Natural killer cell (primary cell): ENCODE measurements around the gene IL1R2. TPM values are rescaled to one million over a fixed set of nuclear protein-coding genes. Genes with fewer than 3 reads are reported as not detected.
A peak's percentile ranks its signal among the peaks of the same experiment; 100 is the strongest.

Experiments used
- ATAC-seq, 3 donors: fragments of 150-1000 bp in 2 of 3; fragments of 200-7000 bp in 1 of 3; cut with Tn5 transposase; 1 replicate in 1 of 3; 2 replicates in 2 of 3; pipeline ENCODE4 v1.10.0; 2021; ENCODE audit warnings: mild to moderate bottlenecking in 2 of 3, moderate library complexity in 2 of 3
- DNase-seq, 2 donors: peaks; one replicate each; pipeline versions ENCODE4 v3.0.0 to v3.0.0-alpha.2; 2013 to 2021; ENCODE audit warnings: mixed read lengths in 1 of 2
- H3K27ac ChIP-seq: one replicate; pipeline ENCODE4 v1.5.1; 2013; ENCODE audit warnings: mild to moderate bottlenecking, low read length
- H3K27me3 ChIP-seq: one replicate; pipeline ENCODE4 v1.6.1; 2013; ENCODE audit warnings: low read length; ENCODE audit not compliant: control insufficient read depth, insufficient read depth
- H3K36me3 ChIP-seq: one replicate; pipeline ENCODE4 v1.6.1; 2013; ENCODE audit warnings: low read length; ENCODE audit not compliant: control insufficient read depth, insufficient read depth
- H3K4me1 ChIP-seq: one replicate; pipeline ENCODE4 v1.6.1; 2013; ENCODE audit warnings: low read length; ENCODE audit not compliant: control insufficient read depth, insufficient read depth
- H3K4me3 ChIP-seq: one replicate; pipeline ENCODE4 v1.5.1; 2013; ENCODE audit warnings: low read length
- H3K9me3 ChIP-seq: one replicate; pipeline ENCODE4 v1.6.1; 2013; ENCODE audit warnings: low read length; ENCODE audit not compliant: control insufficient read depth, insufficient read depth
- H3K27ac Mint-ChIP-seq, 2 donors: one replicate each; pipeline ENCODE4 v1.8.0; 2022; ENCODE audit warnings: mild to moderate bottlenecking in 2 of 2, mixed read lengths in 2 of 2, moderate library complexity in 1 of 2
- H3K27me3 Mint-ChIP-seq, 2 donors: one replicate each; pipeline ENCODE4 v1.8.0; 2022; ENCODE audit warnings: low read depth in 2 of 2, mixed read lengths in 2 of 2
- H3K36me3 Mint-ChIP-seq: one replicate; pipeline ENCODE4 v1.8.0; 2022; ENCODE audit warnings: mixed read lengths
- H3K4me1 Mint-ChIP-seq, 2 donors: one replicate each; pipeline ENCODE4 v1.8.0; 2022; ENCODE audit warnings: mixed read lengths in 2 of 2
- H3K4me3 Mint-ChIP-seq: one replicate; pipeline ENCODE4 v1.8.0; 2022; ENCODE audit warnings: mild to moderate bottlenecking, moderate library complexity, mixed read lengths
- H3K9me3 Mint-ChIP-seq, 2 donors: one replicate each; pipeline ENCODE4 v1.8.0; 2022; ENCODE audit warnings: mixed read lengths in 2 of 2
- WGBS: methylation state at CpG from one replicate; pipeline ENCODE4 v1.1.7; 2013; ENCODE audit warnings: missing lambda C conversion rate; ENCODE audit not compliant: insufficient coverage; 5-methylcytosine and 5-hydroxymethylcytosine counted together
- intact Hi-C: fragments of 100-400 bp; cut with micrococcal nuclease; formaldehyde crosslinking; loops from one replicate; pipeline ENCODE4 v1.14.2; 2022
- total RNA-seq, 4 donors: library from RNA; stranded (reverse); fragments of 120-200 nt in 1 of 4; gene quantifications; one replicate each; pipeline versions ENCODE4 v1.2.3 to v1.2.4, GENCODE V29; 2013 to 2022
- TF ChIP-seq, protein P1 (sequence below): fragments of 200-600 bp; IDR thresholded peaks from one replicate; pipeline ENCODE4 v1.8.0; 2022; ENCODE audit warnings: antibody characterized with exemption

Gene IL1R2
- total RNA-seq, 3 donors from 2014 or later (not counting 1 experiment from before 2014, with no cell fraction given) = 0.66 to 5.7 TPM; not detected in 1

DNA sequence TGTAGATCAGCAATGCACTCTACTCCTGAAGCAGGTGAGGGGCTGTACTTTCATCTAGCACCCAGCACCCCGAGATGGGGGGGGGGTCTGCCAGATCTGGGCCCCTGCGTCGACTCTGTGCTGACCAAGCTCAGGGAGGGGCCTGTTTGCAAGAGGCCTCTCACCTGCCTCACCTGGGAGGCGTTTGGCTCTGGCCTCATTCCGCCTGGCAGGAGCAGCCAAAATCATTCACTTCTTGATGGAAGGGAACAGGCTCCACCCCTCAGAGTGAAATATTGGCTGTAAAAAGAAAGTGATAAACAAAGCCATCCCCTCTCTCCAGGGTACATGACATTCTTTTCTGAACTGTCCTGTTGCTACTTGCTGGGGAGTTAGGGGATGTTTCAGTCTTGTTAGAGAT lies 10.7 kb upstream of the IL1R2 start:
- no peaks in the 10 kb centered on the region for H3K36me3 ChIP-seq
- ATAC-seq (peak in 2 of 3 donors; percentile 5 to 25), DNase-seq (no peak)
- H3K27me3 ChIP-seq = peaks cover 20% of the 10 kb centered on the region
- Mint-ChIP-seq H3K4me3 (no peak overlapping the region), H3K4me1 (peaks cover 28 to 34% of the 10 kb centered on the region in 2 donors), H3K9me3 (no peaks in the 10 kb centered on the region), H3K36me3 (no peaks in the 10 kb centered on the region), H3K27ac (peak overlapping the region; percentile 41 to 83), H3K27me3 (peaks cover 42 to 59% of the 10 kb centered on the region in 2 donors)
- H3K4me1 ChIP-seq = peaks cover 41% of the 10 kb centered on the region
- H3K27ac ChIP-seq = no peak overlapping the region
- intact Hi-C loops = loop anchor here (5.0 kb wide), 1 partner anchor 154 kb away; no protein-coding TSS in a partner anchor
- TF ChIP-seq, protein P1, sequence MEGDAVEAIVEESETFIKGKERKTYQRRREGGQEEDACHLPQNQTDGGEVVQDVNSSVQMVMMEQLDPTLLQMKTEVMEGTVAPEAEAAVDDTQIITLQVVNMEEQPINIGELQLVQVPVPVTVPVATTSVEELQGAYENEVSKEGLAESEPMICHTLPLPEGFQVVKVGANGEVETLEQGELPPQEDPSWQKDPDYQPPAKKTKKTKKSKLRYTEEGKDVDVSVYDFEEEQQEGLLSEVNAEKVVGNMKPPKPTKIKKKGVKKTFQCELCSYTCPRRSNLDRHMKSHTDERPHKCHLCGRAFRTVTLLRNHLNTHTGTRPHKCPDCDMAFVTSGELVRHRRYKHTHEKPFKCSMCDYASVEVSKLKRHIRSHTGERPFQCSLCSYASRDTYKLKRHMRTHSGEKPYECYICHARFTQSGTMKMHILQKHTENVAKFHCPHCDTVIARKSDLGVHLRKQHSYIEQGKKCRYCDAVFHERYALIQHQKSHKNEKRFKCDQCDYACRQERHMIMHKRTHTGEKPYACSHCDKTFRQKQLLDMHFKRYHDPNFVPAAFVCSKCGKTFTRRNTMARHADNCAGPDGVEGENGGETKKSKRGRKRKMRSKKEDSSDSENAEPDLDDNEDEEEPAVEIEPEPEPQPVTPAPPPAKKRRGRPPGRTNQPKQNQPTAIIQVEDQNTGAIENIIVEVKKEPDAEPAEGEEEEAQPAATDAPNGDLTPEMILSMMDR = no peak
- no peak overlapping the region for H3K4me3 ChIP-seq
- WGBS = 90% methylated on average over 5 of the region's 5 CpGs
- H3K9me3 ChIP-seq = no peaks in the 10 kb centered on the region

DNA sequence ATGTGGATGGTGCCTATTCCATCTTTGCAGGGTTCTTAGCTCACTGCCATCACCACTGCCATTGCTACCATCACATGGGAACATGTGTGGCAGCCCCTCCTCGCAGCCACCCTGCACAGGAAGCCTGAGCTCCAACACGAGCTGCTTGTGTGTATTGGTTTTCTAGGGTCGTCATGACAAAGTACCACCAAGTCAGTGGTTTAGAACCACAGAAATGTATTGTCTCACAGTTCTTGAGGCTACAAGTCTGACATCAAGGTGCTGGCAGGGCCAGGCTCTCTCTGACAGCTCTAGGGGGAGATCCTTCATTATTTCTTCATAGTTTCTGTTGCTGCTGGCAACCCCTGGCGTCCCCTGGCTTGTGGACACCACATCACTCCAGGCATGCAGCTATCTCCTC lies 10.3 kb upstream of the IL1R2 start:
- Histone ChIP-seq H3K36me3 (no peaks in the 10 kb centered on the region), H3K27me3 (peaks cover 20% of the 10 kb centered on the region), H3K27ac (no peak overlapping the region), H3K4me1 (peaks cover 46% of the 10 kb centered on the region), H3K4me3 (no peak overlapping the region), H3K9me3 (no peaks in the 10 kb centered on the region)
- peak; percentile 86 to 92 (median 86) for ATAC-seq
- WGBS = 35% methylated on average over 4 of the region's 4 CpGs
- Mint-ChIP-seq H3K27ac (peak overlapping the region; percentile 41 to 83), H3K4me3 (no peak overlapping the region), H3K4me1 (peaks cover 33 to 38% of the 10 kb centered on the region in 2 donors), H3K36me3 (no peaks in the 10 kb centered on the region), H3K27me3 (peaks cover 38 to 54% of the 10 kb centered on the region in 2 donors), H3K9me3 (no peaks in the 10 kb centered on the region)
- peak; percentile 36 to 65 for DNase-seq
- intact Hi-C loops = loop anchor here (5.0 kb wide), 1 partner anchor 154 kb away; no protein-coding TSS in a partner anchor
- TF ChIP-seq, protein P1 = no peak

DNA sequence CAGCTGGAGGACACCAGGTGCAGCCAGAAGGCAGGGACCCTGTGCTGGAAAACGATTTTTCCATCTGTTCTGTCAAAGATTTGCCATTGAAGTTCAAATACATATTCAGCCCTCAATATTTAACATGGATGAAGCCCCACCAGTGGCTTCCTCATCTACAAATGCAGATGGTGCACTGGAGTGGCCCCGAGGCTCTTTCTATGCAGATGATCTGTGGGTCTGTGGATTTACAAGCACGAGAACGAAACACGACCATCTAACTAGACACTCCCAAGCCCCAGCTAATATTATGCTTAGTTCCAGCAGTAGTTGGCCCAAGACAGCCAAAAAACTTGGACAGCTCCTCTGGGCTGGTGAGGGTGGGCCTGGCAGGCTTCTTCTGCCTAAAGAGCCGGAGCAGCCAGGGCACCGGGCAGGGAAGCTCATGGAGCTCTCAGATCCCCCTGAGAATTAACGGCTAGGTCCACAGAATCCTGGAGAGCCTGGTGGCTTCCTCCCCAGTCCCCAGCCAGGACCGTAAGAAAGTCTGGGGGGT lies 9.2 kb upstream of the IL1R2 start:
- intact Hi-C loops = loop anchor here (5.0 kb wide), 1 partner anchor 155 kb away; no protein-coding TSS in a partner anchor
- Histone ChIP-seq H3K9me3 (no peaks in the 10 kb centered on the region), H3K4me1 (peaks cover 56% of the 10 kb centered on the region), H3K27ac (no peak overlapping the region), H3K36me3 (no peaks in the 10 kb centered on the region), H3K4me3 (no peak overlapping the region), H3K27me3 (peaks cover 20% of the 10 kb centered on the region)
- no peaks in the 10 kb centered on the region for H3K9me3 Mint-ChIP-seq
- no peak overlapping the region for H3K4me3 Mint-ChIP-seq
- no peaks in the 10 kb centered on the region for H3K36me3 Mint-ChIP-seq
- peaks cover 32 to 47% of the 10 kb centered on the region in 2 donors for H3K27me3 Mint-ChIP-seq
- peaks cover 43 to 48% of the 10 kb centered on the region in 2 donors for H3K4me1 Mint-ChIP-seq
- ATAC-seq (no peak), DNase-seq (no peak)
- H3K27ac Mint-ChIP-seq = no peak overlapping the region
- TF ChIP-seq, protein P1 = no peak
- WGBS = 94% methylated on average over 9 of the region's 9 CpGs
